Measurements from ENCODE around the gene NOVA1.

The NOVA1 gene

DNA sequence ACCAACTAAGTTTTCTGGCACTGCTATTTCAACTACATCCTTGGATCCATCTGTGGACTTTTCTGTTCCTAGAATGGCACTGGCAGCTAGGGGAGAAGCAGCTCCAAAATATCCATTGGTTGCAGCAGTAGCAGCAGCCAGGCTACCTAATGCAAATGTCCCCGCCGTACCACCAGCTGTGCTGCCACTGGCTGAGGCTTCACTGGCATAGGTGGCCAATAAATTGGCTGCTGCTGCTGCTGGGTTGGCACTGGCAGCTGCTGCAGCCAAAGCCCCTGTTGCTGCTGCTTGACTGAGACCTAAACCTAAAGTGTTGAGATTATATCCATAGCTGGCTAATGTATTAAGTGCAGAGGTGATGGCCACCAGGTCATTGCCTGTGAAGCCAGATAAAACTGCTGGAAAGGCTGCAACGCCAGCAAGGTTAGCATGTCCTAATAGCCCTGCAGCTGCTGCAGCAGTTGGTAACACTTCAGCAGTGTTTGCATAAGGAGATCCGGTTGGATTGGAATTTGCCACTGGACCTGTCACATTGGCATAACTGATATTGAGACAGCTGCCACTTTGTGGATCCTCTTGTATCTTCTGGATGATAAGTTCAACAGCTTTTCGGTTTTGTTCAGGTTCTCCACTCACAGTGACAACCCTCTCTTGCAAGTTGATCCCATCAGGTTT lies 149.5 kb downstream of the NOVA1 start:
- no peak for DNase-seq (ENCODE audit: low read depth)

DNA sequence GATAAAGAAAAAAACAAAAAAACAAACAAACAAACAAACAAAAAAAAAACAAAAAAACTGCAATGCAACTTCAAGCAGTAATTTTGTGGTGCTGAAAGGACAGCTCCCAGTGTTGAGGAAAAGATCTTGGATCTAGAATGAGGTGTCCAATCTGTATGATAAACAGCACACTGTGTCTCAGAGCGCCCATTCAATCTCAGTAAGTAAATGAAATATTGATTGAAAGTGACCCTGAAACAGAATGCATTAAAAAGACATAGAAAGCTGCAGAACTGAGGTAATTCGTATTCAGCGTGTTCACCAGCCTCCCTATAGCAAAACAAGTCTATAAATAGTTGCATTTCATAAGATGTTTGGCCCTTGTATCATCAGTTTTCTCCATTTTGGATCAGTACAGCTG lies 153.0 kb downstream of the NOVA1 start:
- DNase-seq (ENCODE audit: low read depth): no peak

DNA sequence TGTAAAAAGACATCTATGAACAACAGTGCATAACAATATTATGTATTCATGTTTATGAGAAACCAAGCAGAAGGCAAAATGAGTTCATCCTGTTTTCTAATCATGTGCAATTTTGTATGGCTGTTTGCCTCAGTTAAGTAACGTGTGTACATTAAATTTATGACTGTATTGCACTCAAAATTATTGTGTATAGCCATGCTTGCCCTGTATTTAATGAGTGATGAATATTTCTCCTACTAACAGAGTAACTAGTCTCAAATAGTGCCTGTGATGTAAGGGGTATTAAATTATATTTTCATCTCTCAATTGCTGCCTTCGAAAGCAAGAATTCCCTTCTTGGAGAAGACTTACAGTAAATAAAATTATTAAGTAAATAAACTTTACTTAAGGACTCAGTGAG lies 154.2 kb downstream of the NOVA1 start:
- DNase-seq (ENCODE audit: low read depth): no peak

GRCh38 chr14:26429205-26429604 lies 168.6 kb downstream of the NOVA1 start:
- DNase-seq (ENCODE audit: low read depth): no peak

GRCh38 chr14:26427097-26427496 lies 170.7 kb downstream of the NOVA1 start:
- no peak for DNase-seq (ENCODE audit: low read depth)

GRCh38 chr14:26424537-26424936 lies 173.3 kb downstream of the NOVA1 start:
- no peak for DNase-seq (ENCODE audit: low read depth)

GRCh38 chr14:26415618-26416123 lies 182.2 kb downstream of the NOVA1 start:
- no peak for DNase-seq (ENCODE audit: low read depth)

DNA sequence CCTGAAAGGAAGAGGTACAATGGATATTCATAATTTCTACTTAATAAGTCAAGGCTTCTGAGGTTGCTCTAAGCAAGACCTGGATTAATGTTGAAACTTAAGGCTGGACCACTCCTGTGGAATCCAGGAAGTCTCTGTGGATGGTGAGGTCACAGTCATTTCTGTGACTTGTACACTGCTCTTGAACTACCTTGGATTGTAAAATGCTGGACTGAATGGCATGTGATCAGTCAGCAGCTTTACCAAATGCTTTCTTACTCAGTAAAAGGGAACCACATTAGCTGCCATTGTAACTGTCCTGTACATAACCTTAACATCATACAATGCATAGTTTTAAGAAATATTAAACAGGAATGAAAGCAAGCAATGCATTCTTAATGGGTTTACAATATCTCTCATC lies 182.9 kb downstream of the NOVA1 start:
- no peak for DNase-seq (ENCODE audit: low read depth)

- no peak for DNase-seq (ENCODE audit: low read depth)
These were observed 183.7 kb downstream of the NOVA1 start for GRCh38 chr14:26414103-26414502.

GRCh38 chr14:26412421-26412820 lies 185.4 kb downstream of the NOVA1 start:
- no peak for DNase-seq (ENCODE audit: low read depth)

GRCh38 chr14:26410189-26410685 lies 187.6 kb downstream of the NOVA1 start:
- DNase-seq (ENCODE audit: low read depth): no peak

- DNase-seq (ENCODE audit: low read depth): no peak
These were observed 192.9 kb downstream of the NOVA1 start for GRCh38 chr14:26404927-26405326.

- DNase-seq (ENCODE audit: low read depth): no peak
These were observed 194.1 kb downstream of the NOVA1 start for GRCh38 chr14:26403760-26404159.

GRCh38 chr14:26402126-26402525 lies 195.7 kb downstream of the NOVA1 start:
- no peak for DNase-seq (ENCODE audit: low read depth)

- DNase-seq (ENCODE audit: low read depth): no peak
These were observed 196.5 kb downstream of the NOVA1 start for GRCh38 chr14:26401179-26401968.

DNA sequence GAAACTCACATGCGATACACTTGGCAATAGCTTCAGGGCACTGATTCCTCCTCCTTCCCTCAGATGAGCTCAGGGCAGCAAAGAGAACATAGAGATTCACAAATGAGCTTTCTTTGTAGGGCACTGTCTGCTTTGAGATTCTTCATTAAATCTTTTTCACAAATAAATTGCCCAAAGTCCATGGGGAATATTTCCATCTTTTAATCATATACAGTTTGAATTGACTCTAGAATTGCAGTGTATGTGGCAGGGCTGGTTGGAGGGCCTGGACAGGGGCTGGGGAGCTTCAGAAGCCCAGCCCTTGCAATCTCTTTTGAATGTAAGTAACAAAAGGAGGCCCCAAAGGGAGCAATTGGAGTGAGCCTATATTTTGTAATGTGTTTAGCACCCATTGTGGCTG lies 197.5 kb downstream of the NOVA1 start:
- DNase-seq (ENCODE audit: low read depth): no peak

GRCh38 chr14:26398616-26399015 lies 199.2 kb downstream of the NOVA1 start:
- DNase-seq (ENCODE audit: low read depth): no peak

Measured in activated T-cell treated with anti-CD3 and anti-CD28 coated beads for 1 hour (primary cell).